GM20431 (cell line): ENCODE measurements around the gene DALRD3.

Source experiments
- in situ Hi-C: fragments of 300-500 bp; cut with MseI, MboI; formaldehyde crosslinking; loops from one replicate; pipeline ENCODE4 v1.15.0; 2020; ENCODE audit warnings: low sequenced_read_pairs; ENCODE audit not compliant: unreplicated experiment

DALRD3 gene

DNA sequence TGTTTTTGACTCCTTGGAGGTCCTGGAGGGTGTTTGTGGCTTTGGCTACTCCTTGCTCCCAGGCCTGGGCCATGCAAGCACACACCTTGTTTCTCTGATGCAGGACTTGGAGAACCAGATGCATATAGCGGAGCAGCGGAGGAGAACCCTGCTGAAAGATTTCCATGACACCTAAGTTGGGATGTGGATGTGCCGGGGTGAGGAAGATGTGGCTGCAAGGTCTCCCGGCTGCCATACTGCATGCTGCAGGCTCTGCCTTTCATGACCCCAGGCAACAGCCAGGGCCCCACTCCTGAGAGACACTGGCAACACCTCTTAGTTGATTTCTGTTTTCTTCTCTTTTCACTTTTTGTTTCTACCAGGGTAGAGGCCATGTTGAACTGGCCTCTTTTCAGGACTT lies 35.3 kb downstream of the DALRD3 start:
- in situ Hi-C loops, result no loop called here

DNA sequence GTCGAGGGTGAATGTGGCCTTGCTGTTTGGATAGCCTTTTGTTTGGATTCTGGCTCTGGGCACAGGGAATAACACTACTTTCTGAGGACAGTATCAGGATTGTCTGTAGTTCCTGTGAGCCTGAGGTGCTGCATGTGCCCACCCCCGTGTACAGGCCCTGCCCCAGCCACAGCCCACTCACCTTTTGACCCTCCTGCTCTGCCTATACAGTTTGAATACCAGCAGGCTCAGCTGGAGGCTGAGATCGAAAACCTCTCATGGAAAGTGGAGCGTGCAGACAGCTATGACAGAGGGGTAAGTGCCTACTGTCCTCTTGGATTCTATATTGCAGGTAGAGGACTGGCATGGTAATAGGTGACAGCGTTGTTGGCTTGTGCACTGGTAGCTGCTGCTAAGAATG lies 35.7 kb downstream of the DALRD3 start:
- in situ Hi-C loops, result no loop called here

GRCh38 chr3:48982016-48982415 lies 36.4 kb downstream of the DALRD3 start:
- in situ Hi-C loops, result no loop called here

DNA sequence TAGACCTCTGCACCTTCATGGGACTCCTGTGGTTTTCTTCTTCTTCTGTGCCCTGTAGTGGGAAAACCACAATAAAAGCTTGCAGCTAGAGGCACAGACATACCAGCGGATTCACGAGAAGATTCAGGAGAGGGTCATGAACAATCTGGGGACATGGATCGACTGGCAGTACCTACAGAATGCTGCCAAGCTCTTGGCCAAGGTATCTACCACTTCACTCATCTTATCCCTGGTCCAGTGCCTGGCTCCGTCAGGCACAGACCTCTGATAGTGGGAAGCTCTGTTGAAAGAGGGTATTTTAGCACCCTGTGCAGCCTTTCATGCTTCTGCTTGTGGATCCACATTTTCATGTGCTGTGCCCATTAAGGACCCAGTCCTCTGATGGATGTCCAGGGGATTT lies 38.1 kb downstream of the DALRD3 start:
- in situ Hi-C loops, result no loop called here

DNA sequence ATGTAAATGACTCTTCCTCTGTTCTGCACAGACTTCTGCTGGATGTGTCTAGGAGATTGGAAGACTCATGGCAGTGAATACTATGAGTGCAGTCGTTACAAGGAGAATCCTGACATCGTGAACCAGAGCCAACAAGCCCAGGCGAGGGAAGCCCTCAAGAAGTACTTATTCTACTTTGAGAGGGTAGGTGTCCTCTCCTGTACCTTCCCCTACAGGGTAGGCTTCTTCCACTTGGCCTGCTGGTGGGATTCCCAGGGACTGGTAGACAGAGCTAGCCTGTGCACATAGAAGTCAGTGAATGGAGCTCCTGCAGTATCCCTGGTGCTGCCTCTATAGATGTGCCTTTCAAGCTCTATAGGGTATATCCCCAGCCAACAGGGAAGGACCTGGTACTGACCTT lies 38.9 kb downstream of the DALRD3 start:
- in situ Hi-C loops, result no loop called here

DNA sequence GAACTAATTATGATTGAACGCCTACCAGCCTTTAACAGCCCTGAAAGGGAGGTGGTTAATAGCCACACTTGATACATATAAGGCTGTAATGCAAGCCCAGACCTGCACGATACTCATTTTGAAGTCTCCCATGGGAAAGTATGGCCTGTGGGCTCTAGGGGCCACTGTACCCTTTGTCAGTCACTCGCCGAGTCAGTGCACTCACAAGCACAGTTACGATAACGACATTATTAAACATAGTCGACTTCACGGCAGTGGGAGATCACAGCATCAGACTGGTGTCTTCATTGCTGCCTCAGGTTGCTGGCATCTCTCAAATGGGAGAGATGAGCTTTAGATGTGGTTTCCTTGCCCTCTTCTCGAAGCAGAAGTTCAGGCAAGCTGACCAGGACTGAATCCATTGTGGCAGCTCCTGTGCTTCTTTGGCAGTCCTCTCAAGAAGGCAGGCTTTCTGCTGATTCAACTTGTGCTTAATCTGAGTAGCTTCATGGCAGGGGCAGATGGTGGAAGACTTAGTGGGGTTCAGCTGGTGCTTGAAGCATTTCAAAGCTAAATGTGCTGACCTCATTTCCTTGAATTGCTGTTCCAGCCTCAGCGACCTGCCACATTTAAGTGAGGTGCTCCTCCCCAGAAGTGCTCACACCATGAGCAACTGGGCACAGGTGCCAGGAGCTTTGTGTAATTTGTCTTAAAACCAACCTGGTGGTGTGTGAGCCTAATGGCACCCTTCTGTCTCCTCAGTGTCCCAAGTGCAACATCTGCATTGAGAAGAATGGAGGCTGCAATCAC lies 44.1 kb downstream of the DALRD3 start:
- in situ Hi-C loops, result no loop called here

GRCh38 chr3:48970586-48970985 lies 47.8 kb downstream of the DALRD3 start:
- in situ Hi-C loops, result no loop called here

DNA sequence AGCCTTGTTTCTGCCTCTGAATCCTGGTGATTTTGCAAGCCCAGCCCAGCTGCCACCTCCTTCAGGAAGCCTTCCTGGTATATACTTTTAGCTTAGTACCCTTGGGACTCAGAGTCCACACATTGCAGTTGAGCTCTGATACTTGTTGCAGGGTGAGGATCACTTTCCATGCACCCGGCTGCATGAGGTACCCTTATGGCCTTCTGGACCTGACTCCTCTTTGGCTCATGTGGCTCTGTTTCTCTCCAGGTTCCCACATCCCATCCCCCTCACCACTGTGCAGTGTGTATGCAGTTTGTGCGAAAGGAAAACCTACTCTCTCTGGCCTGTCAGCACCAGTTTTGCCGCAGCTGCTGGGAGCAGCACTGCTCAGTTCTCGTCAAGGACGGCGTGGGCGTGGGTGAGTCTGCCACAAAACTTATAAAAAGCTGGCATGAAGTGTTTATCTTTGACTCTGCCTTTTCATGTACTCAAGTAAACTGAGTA lies 51.5 kb downstream of the DALRD3 start:
- in situ Hi-C loops, result no loop called here

DNA sequence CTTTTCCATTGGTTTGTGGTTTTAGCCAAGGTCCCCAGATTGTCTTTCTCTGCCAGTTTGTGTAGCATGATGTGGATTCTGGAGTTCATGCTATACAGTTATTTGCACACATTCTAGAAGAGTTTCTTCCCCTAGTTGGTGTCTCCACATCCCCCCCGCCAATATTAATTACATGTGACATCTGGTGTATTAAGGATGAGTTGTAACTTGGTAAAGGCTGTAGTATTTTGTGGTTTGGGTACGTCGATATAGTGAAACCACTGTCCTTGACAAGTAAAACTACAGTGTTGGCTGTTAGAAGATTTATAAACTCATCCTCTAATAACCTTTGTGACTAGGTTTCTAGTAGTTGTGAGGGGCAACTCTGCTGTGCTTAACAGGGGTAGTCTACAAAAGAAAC lies 52.0 kb downstream of the DALRD3 start:
- in situ Hi-C loops, result no loop called here
